Caco-2 (cell line): Measurements from ENCODE around the gene CAVIN1. TPM values are rescaled to one million over a fixed set of nuclear protein-coding genes. Genes with fewer than 3 reads are reported as not detected.

Experiments
- BruUV-seq: library from RNA; stranded (reverse); fragments of 400-500 nt; replicated peaks from 2 replicates; lab custom pipeline; 2021; lab: Mats Ljungman, UMichigan
- CTCF ChIA-PET: fragments of 300-600 bp; sonication (Branson Sonifier 250); formaldehyde crosslinking; loops from one replicate; lab custom pipeline; 2022; ENCODE audit warnings: antibody characterized with exemption; lab: Charles Lee
- POLR2A ChIA-PET: fragments of 300-600 bp; sonication (Branson Sonifier 250); formaldehyde crosslinking; loops from one replicate; lab custom pipeline; 2022; ENCODE audit warnings: antibody characterized with exemption; lab: Charles Lee
- DNase-seq, 2 experiments: peaks; one replicate each; pipeline versions ENCODE4 v3.0.0 to v3.0.0-alpha.2; 2020 to 2022
- H3K27me3 ChIP-seq: replicated peaks from 2 replicates; pipeline ENCODE4 v1.6.0; 2011; ENCODE audit warnings: low read length; ENCODE audit not compliant: control insufficient read depth, insufficient read depth
- H3K36me3 ChIP-seq: 2 replicates; pipeline ENCODE4 v1.5.1; 2011; ENCODE audit warnings: low read length; ENCODE audit not compliant: control insufficient read depth, insufficient read depth
- H3K4me1 ChIP-seq: fragments of 250-450 bp; sonication (Bioruptor Pico); 2 replicates; pipeline ENCODE4 v1.5.1; 2020; ENCODE audit warnings: mild to moderate bottlenecking
- H3K4me3 ChIP-seq: 2 replicates; pipeline ENCODE4 v1.5.1; 2011; ENCODE audit warnings: low read depth, mild to moderate bottlenecking, control low read depth, low read length
- H3K9me3 ChIP-seq: fragments of 250-450 bp; sonication (Bioruptor Pico); 2 replicates; pipeline ENCODE4 v1.5.1; 2020; ENCODE audit warnings: mild to moderate bottlenecking, moderate library complexity
- H3K27ac Mint-ChIP-seq: one replicate; pipeline ENCODE4 v1.8.0; 2022; ENCODE audit warnings: mixed read lengths; ENCODE audit not compliant: unreplicated experiment
- H3K27me3 Mint-ChIP-seq: one replicate; pipeline ENCODE4 v1.8.0; 2022; ENCODE audit warnings: mixed read lengths; ENCODE audit not compliant: insufficient read depth, unreplicated experiment
- H3K36me3 Mint-ChIP-seq: one replicate; pipeline ENCODE4 v1.8.0; 2022; ENCODE audit warnings: mild to moderate bottlenecking, mixed read lengths; ENCODE audit not compliant: insufficient read depth, unreplicated experiment
- H3K4me1 Mint-ChIP-seq: one replicate; pipeline ENCODE4 v1.8.0; 2022; ENCODE audit warnings: low read depth, mixed read lengths; ENCODE audit not compliant: unreplicated experiment
- H3K4me3 Mint-ChIP-seq: one replicate; pipeline ENCODE4 v1.8.0; 2022; ENCODE audit warnings: mild to moderate bottlenecking, moderate library complexity, mixed read lengths; ENCODE audit not compliant: unreplicated experiment
- H3K9me3 Mint-ChIP-seq: one replicate; pipeline ENCODE4 v1.8.0; 2022; ENCODE audit warnings: mixed read lengths; ENCODE audit not compliant: unreplicated experiment
- CTCF ChIP-seq, 2 experiments: fragments of 200-600 bp in 1 of 2; IDR thresholded peaks; 1 replicate in 1 of 2; 2 replicates in 1 of 2; pipeline versions ENCODE4 v1.5.1 to v1.8.0; 2011 to 2022; ENCODE audit warnings: antibody characterized with exemption in 1 of 2, control low read depth in 1 of 2, inconsistent platforms in 1 of 2, low read depth in 1 of 2, low read length in 1 of 2, mild to moderate bottlenecking in 1 of 2, moderate library complexity in 1 of 2; ENCODE audit not compliant: insufficient read depth in 1 of 2, severe bottlenecking in 1 of 2, unreplicated experiment in 1 of 2
- intact Hi-C: fragments of 100-400 bp; cut with micrococcal nuclease; formaldehyde crosslinking; loops from one replicate; pipeline ENCODE4 v1.10.0; 2022; ENCODE audit not compliant: unreplicated experiment
- total RNA-seq: library from RNA; stranded (reverse); gene quantifications from 2 replicates; pipeline ENCODE4 v1.2.3, GENCODE V29; 2022

CAVIN1 gene
- total RNA-seq, 1 experiment from 2014 or later: 173 TPM

DNA sequence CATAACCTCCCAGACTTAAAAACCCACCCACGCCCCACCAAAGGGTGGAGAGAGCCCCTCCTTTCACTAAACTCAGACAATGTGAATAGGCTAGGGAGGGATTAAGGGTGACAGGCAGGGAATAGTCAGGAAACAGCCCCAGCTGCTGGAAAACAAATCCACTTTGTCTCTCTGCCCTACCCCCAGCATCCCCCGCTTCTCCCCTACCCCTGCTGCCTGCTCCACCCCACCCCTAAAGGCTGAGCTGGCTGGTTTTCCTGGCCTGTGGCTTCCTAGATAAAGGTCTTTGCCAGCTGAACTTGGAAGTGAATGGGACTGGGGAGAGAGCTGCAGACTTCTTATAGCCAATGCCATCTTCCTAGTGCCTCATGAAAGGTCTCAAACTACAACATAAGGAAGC is 15.0 kb downstream of the CAVIN1 start:
- POLR2A ChIA-PET: no interaction called here
- intact Hi-C loops: no loop called here
- Histone ChIP-seq H3K4me3 (no peak overlapping the region), H3K9me3 (no peaks in the 10 kb centered on the region), H3K27me3 (no peaks in the 10 kb centered on the region), H3K4me1 (no peaks in the 10 kb centered on the region; the same call in 1 of the 2 replicates), H3K36me3 (no peaks in the 10 kb centered on the region)
- H3K36me3 Mint-ChIP-seq: peaks cover 70% of the 10 kb centered on the region
- no peak overlapping the region for H3K4me3 Mint-ChIP-seq
- H3K27ac Mint-ChIP-seq: no peak overlapping the region
- TF ChIP-seq CTCF (IDR thresholded peaks at IDR 0.05; ENCODE audit: insufficient read depth in 1 of 2, low read depth in 1 of 2, low read length in 1 of 2, severe bottlenecking in 1 of 2, unreplicated experiment in 1 of 2): no peak
- BruUV-seq: no TSS peak
- CTCF ChIA-PET: interaction anchor here (0.9 to 1.2 kb wide), 2 partner anchors 10 to 13 kb away, joined by 4 to 7 read pairs; no protein-coding TSS in a partner anchor
- no peaks in the 10 kb centered on the region for H3K9me3 Mint-ChIP-seq
- H3K4me1 Mint-ChIP-seq: peaks cover 32% of the 10 kb centered on the region
- H3K27me3 Mint-ChIP-seq: no peaks in the 10 kb centered on the region
- DNase-seq: no peak

- no peaks in the 10 kb centered on the region for H3K27me3 Mint-ChIP-seq
- TF ChIP-seq CTCF (IDR thresholded peaks at IDR 0.05; ENCODE audit: insufficient read depth in 1 of 2, low read depth in 1 of 2, low read length in 1 of 2, severe bottlenecking in 1 of 2, unreplicated experiment in 1 of 2): no peak
- Histone ChIP-seq H3K4me1 (peaks cover 7% of the 10 kb centered on the region), H3K36me3 (no peaks in the 10 kb centered on the region), H3K4me3 (no peak overlapping the region), H3K27me3 (no peaks in the 10 kb centered on the region), H3K9me3 (no peaks in the 10 kb centered on the region)
- intact Hi-C loops: loop anchor here (2.0 kb wide), 1 partner anchor 287 kb away; the partner anchor contains the start of gene KAT2A
- H3K4me1 Mint-ChIP-seq: peaks cover 37% of the 10 kb centered on the region
- H3K36me3 Mint-ChIP-seq: peaks cover 77% of the 10 kb centered on the region
- POLR2A ChIA-PET: interaction anchor here (0.6 kb wide), 1 partner anchor 19 kb away, joined by 4 read pairs; no protein-coding TSS in a partner anchor
- no peak overlapping the region for H3K4me3 Mint-ChIP-seq
- CTCF ChIA-PET: interaction anchor here (0.6 to 2.2 kb wide), 10 partner anchors 9 to 272 kb away, joined by 3 to 19 read pairs (median 4); no protein-coding TSS in a partner anchor
- peak in 1 of 2 experiments; percentile 51 for DNase-seq
- no TSS peak for BruUV-seq
- H3K9me3 Mint-ChIP-seq: no peaks in the 10 kb centered on the region
- H3K27ac Mint-ChIP-seq: peak overlapping the region; percentile 0
These were observed 15.7 kb downstream of the CAVIN1 start for GRCh38 chr17:42407289-42407836.

DNA sequence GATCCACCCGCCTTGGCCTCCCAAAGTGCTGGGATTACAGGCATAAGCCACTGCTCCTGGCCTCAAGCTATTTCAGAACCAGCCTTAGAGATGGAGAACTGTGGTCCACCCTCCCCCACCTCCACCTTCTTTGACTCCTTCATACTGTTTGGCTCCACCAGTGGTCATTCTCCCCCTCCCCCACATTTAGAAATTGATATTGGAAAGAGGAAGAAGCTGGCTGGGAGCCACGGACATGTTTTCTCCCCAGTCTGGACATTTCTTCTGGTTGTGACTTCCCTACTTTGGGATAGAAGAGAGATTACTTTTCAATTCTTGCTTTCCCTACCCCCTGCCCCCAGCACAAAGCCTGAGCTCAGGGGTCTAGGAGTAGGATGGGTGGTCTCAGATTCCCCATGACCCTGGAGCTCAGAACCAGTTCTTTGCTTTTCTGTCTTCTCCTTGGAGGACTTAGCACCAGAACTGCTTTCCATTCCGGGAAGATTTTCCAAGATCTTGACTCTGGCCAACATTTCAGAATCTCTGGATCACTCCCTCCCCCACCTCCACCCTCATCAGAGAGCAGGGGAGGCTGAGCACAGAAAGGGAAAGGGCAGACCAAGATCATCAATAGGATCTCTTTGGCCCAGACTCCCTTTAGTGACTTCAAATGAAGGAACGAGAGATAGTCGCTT is 16.3 kb downstream of the CAVIN1 start:
- peaks cover 74% of the 10 kb centered on the region for H3K36me3 Mint-ChIP-seq
- Histone ChIP-seq H3K27me3 (no peaks in the 10 kb centered on the region), H3K36me3 (no peaks in the 10 kb centered on the region), H3K9me3 (no peaks in the 10 kb centered on the region), H3K4me3 (no peak overlapping the region), H3K4me1 (peaks cover 13% of the 10 kb centered on the region)
- no peak for TF ChIP-seq CTCF (IDR thresholded peaks at IDR 0.05; ENCODE audit: insufficient read depth in 1 of 2, low read depth in 1 of 2, low read length in 1 of 2, severe bottlenecking in 1 of 2, unreplicated experiment in 1 of 2)
- no TSS peak for BruUV-seq
- H3K9me3 Mint-ChIP-seq: no peaks in the 10 kb centered on the region
- intact Hi-C loops: loop anchor here (1.0 to 2.0 kb wide), 2 partner anchors 83 to 286 kb away; partner anchors contain the start of gene KAT2A
- no peak overlapping the region for H3K4me3 Mint-ChIP-seq
- ChIA-PET POLR2A (interaction anchor here (0.6 to 1.3 kb wide), 3 partner anchors 16 to 18 kb away, joined by 3 to 4 read pairs (median 4); partner anchors contain the start of genes CAVIN1 and STAT3), CTCF (interaction anchor here (0.6 to 2.2 kb wide), 14 partner anchors 14 to 403 kb away, joined by 3 to 19 read pairs (median 5); partner anchors contain the start of gene STAT3)
- DNase-seq: no peak
- H3K4me1 Mint-ChIP-seq: peaks cover 41% of the 10 kb centered on the region
- H3K27ac Mint-ChIP-seq: peak overlapping the region; percentile 0
- no peaks in the 10 kb centered on the region for H3K27me3 Mint-ChIP-seq
